ENCODE results near the gene ARL3. TPM values are rescaled to one million over a fixed set of nuclear protein-coding genes. Genes with fewer than 3 reads are reported as not detected.

ARL3 gene
- total RNA-seq, 4 donors from 2014 or later: 3.4 to 6.0 (median 3.8) TPM

- TF ChIP-seq CTCF (IDR thresholded peaks at IDR 0.05) (no peak), EP300 (IDR thresholded peaks at IDR 0.05) (no peak), POLR2AphosphoS5 (IDR thresholded peaks at IDR 0.05) (no peak), POLR2A (IDR thresholded peaks at IDR 0.05) (no peak)
- Histone ChIP-seq H3K4me1 (peaks cover 40% of the 10 kb centered on the region), H3K9me3 (no peaks in the 10 kb centered on the region), H3K27ac (peak overlapping the region; percentile 58), H3K4me3 (no peak overlapping the region), H3K36me3 (peaks cover 53% of the 10 kb centered on the region), H3K27me3 (no peaks in the 10 kb centered on the region)
- DNase-seq (ENCODE audit: low spot score in 2 of 2): no peak
- 61% methylated on average over 11 of the region's 11 CpGs for WGBS
Observed at GRCh38 chr10:102657451-102657850, 56.7 kb downstream of the ARL3 start.

- Histone ChIP-seq H3K4me1 (peaks cover 45% of the 10 kb centered on the region), H3K27me3 (no peaks in the 10 kb centered on the region), H3K4me3 (no peak overlapping the region), H3K27ac (peak overlapping the region; percentile 58), H3K9me3 (no peaks in the 10 kb centered on the region), H3K36me3 (peaks cover 57% of the 10 kb centered on the region)
- no peak for DNase-seq (ENCODE audit: low spot score in 2 of 2)
- TF ChIP-seq POLR2AphosphoS5 (IDR thresholded peaks at IDR 0.05): no peak
- no peak for TF ChIP-seq EP300 (IDR thresholded peaks at IDR 0.05)
- WGBS: 92% methylated on average over 34 of the region's 42 CpGs
Observed at GRCh38 chr10:102656791-102657371, 57.3 kb downstream of the ARL3 start.

GRCh38 chr10:102656026-102656425, 58.2 kb downstream of the ARL3 start:
- H3K27me3 ChIP-seq: no peaks in the 10 kb centered on the region
- H3K27ac ChIP-seq: no peak overlapping the region
- no peak for DNase-seq (ENCODE audit: low spot score in 2 of 2)
- H3K36me3 ChIP-seq: peaks cover 66% of the 10 kb centered on the region
- WGBS: over 99% methylated on average over 10 of the region's 12 CpGs
- TF ChIP-seq CTCF (IDR thresholded peaks at IDR 0.05) (no peak), EP300 (IDR thresholded peaks at IDR 0.05) (no peak), POLR2AphosphoS5 (IDR thresholded peaks at IDR 0.05) (no peak), POLR2A (IDR thresholded peaks at IDR 0.05) (no peak)
- H3K4me1 ChIP-seq: peaks cover 47% of the 10 kb centered on the region
- H3K4me3 ChIP-seq: no peak overlapping the region
- no peaks in the 10 kb centered on the region for H3K9me3 ChIP-seq

GRCh38 chr10:102654969-102655368, 59.2 kb downstream of the ARL3 start:
- no peaks in the 10 kb centered on the region for H3K9me3 ChIP-seq
- H3K36me3 ChIP-seq: peaks cover 67% of the 10 kb centered on the region
- DNase-seq (ENCODE audit: low spot score in 2 of 2): no peak
- H3K27me3 ChIP-seq: no peaks in the 10 kb centered on the region
- no peak overlapping the region for H3K4me3 ChIP-seq
- TF ChIP-seq CTCF (IDR thresholded peaks at IDR 0.05) (no peak), POLR2AphosphoS5 (IDR thresholded peaks at IDR 0.05) (no peak), POLR2A (IDR thresholded peaks at IDR 0.05) (no peak), EP300 (IDR thresholded peaks at IDR 0.05) (no peak)
- WGBS: 86% methylated on average over 11 of the region's 12 CpGs
- peaks cover 48% of the 10 kb centered on the region for H3K4me1 ChIP-seq
- no peak overlapping the region for H3K27ac ChIP-seq

- H3K4me1 ChIP-seq: peaks cover 52% of the 10 kb centered on the region
- H3K4me3 ChIP-seq: no peak overlapping the region
- WGBS: 86% methylated on average over 6 of the region's 7 CpGs
- no peak overlapping the region for H3K27ac ChIP-seq
- DNase-seq (ENCODE audit: low spot score in 2 of 2): no peak
- H3K36me3 ChIP-seq: peaks cover 67% of the 10 kb centered on the region
- TF ChIP-seq EP300 (IDR thresholded peaks at IDR 0.05) (no peak), POLR2A (IDR thresholded peaks at IDR 0.05) (no peak), CTCF (IDR thresholded peaks at IDR 0.05) (no peak), POLR2AphosphoS5 (IDR thresholded peaks at IDR 0.05) (no peak)
- H3K9me3 ChIP-seq: no peaks in the 10 kb centered on the region
- H3K27me3 ChIP-seq: no peaks in the 10 kb centered on the region
Observed at GRCh38 chr10:102654566-102654965, 59.6 kb downstream of the ARL3 start.

GRCh38 chr10:102653060-102653459, 61.1 kb downstream of the ARL3 start:
- Histone ChIP-seq H3K36me3 (peaks cover 60% of the 10 kb centered on the region), H3K4me1 (peaks cover 60% of the 10 kb centered on the region), H3K9me3 (no peaks in the 10 kb centered on the region), H3K27ac (no peak overlapping the region), H3K27me3 (no peaks in the 10 kb centered on the region), H3K4me3 (no peak overlapping the region)
- TF ChIP-seq POLR2AphosphoS5 (IDR thresholded peaks at IDR 0.05) (no peak), CTCF (IDR thresholded peaks at IDR 0.05) (no peak), EP300 (IDR thresholded peaks at IDR 0.05) (no peak), POLR2A (IDR thresholded peaks at IDR 0.05) (no peak)
- DNase-seq (ENCODE audit: low spot score in 2 of 2): no peak
- 86% methylated on average over 1 of the region's 1 CpG for WGBS

Data from suprapubic skin (tissue), 4 donors.